RWPE2 (cell line): ENCODE data around the gene GMDS.

ENCODE experiments used
- ATAC-seq: fragments of 200-7000 bp; cut with Tn5 transposase; 3 replicates; pipeline ENCODE4 v1.9.1; 2021; ENCODE audit warnings: low read depth
- DNase-seq: peaks from one replicate; pipeline ENCODE4 v3.0.0-alpha.2; 2020; ENCODE audit warnings: low spot score
- H3K27ac ChIP-seq: fragments of 450-650 bp; 2 replicates; pipeline ENCODE4 v1.5.1; 2017; ENCODE audit warnings: mild to moderate bottlenecking; ENCODE audit not compliant: poor library complexity, severe bottlenecking
- H3K27me3 ChIP-seq: fragments of 250-450 bp; sonication (Bioruptor Pico); 2 replicates; pipeline ENCODE4 v1.5.1; 2021; ENCODE audit warnings: mild to moderate bottlenecking, moderate library complexity; ENCODE audit not compliant: insufficient read depth, poor library complexity, severe bottlenecking
- H3K36me3 ChIP-seq: fragments of 250-450 bp; sonication (Bioruptor Pico); 2 replicates; pipeline ENCODE4 v1.5.1; 2020; ENCODE audit warnings: low read depth, mild to moderate bottlenecking, moderate library complexity
- H3K4me1 ChIP-seq: fragments of 250-450 bp; sonication (Bioruptor Pico); 2 replicates; pipeline ENCODE4 v1.5.1; 2021; ENCODE audit warnings: mild to moderate bottlenecking, moderate library complexity; ENCODE audit not compliant: insufficient read depth, poor library complexity, severe bottlenecking
- H3K4me3 ChIP-seq: fragments of 250-450 bp; sonication (Bioruptor Pico); 2 replicates; pipeline ENCODE4 v1.5.1; 2021; ENCODE audit warnings: mild to moderate bottlenecking, moderate library complexity; ENCODE audit not compliant: severe bottlenecking
- H3K9me3 ChIP-seq: fragments of 250-450 bp; sonication (Bioruptor Pico); 2 replicates; pipeline ENCODE4 v1.5.1; 2021; ENCODE audit warnings: mild to moderate bottlenecking, moderate library complexity; ENCODE audit not compliant: severe bottlenecking
- TF ChIP-seq, protein P1 (sequence below): fragments of 450-650 bp; IDR thresholded peaks from one replicate; pipeline ENCODE4 v1.5.1; 2017; ENCODE audit warnings: mild to moderate bottlenecking, moderate library complexity; ENCODE audit not compliant: poor library complexity, severe bottlenecking

GMDS gene

DNA sequence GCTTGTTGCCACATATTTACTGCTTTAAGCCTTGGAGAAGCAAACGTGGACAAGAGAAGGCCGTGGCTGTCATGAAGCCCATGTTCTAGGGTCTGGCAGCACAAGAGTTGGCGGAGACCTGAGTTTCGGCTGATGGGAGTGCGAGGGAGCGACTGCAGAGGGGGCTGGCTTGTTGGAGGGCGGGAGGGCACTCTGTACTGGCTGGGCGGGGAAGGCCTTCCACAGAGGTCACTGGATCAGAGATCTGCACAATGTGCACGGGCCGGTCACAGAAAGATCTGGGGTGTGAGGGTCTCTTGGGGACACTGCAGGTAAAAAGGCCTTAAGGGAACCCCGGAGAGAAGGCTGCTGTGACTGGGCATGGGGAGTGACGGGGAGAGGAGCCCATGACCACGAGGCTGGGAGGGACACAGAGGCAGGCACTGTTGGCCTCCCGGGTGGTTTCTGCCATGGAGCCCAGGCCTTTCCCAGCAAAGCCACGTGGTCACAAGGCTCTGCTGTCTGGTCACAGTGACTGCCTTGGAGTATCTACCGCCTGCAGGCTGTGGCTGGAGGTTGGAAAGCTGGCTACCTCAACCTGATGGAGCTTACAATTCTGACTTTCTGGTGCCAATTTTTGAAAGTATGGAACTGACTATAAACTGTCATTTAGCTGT is 611.9 kb downstream of the GMDS start:
- ATAC-seq, result no peak
- TF ChIP-seq, protein P1, sequence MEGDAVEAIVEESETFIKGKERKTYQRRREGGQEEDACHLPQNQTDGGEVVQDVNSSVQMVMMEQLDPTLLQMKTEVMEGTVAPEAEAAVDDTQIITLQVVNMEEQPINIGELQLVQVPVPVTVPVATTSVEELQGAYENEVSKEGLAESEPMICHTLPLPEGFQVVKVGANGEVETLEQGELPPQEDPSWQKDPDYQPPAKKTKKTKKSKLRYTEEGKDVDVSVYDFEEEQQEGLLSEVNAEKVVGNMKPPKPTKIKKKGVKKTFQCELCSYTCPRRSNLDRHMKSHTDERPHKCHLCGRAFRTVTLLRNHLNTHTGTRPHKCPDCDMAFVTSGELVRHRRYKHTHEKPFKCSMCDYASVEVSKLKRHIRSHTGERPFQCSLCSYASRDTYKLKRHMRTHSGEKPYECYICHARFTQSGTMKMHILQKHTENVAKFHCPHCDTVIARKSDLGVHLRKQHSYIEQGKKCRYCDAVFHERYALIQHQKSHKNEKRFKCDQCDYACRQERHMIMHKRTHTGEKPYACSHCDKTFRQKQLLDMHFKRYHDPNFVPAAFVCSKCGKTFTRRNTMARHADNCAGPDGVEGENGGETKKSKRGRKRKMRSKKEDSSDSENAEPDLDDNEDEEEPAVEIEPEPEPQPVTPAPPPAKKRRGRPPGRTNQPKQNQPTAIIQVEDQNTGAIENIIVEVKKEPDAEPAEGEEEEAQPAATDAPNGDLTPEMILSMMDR, result no peak
- H3K27ac ChIP-seq, result no peak overlapping the region
- peaks cover 8% of the 10 kb centered on the region for H3K4me1 ChIP-seq
- no peaks in the 10 kb centered on the region for H3K27me3 ChIP-seq
- H3K36me3 ChIP-seq, result no peaks in the 10 kb centered on the region
- no peaks in the 10 kb centered on the region for H3K9me3 ChIP-seq
- DNase-seq, result no peak
- no peak overlapping the region for H3K4me3 ChIP-seq

DNA sequence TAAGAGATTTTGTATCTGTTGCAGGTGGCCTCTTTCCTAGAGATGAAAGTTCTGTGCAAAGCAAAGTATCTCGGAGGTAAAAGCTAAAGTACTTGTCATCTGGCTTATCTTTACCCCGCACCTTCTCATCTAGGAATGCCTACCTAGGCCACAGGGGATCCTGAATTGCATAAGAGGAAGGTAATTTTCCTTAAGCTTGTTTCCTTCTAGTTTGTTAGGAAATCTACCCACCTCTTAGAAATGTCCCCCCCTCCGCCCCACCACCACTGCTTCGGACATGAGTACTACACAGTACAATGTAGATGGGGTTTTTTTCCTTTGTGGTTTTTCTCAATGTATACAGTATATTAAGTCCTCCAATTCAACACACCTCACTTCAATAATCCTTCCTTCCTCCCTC is 614.2 kb downstream of the GMDS start:
- Histone ChIP-seq H3K4me3 (no peak overlapping the region), H3K36me3 (no peaks in the 10 kb centered on the region), H3K4me1 (no peaks in the 10 kb centered on the region), H3K9me3 (no peaks in the 10 kb centered on the region), H3K27ac (no peak overlapping the region), H3K27me3 (no peaks in the 10 kb centered on the region)
- ATAC-seq, result no peak
- TF ChIP-seq, protein P1, result no peak
- DNase-seq, result no peak

DNA sequence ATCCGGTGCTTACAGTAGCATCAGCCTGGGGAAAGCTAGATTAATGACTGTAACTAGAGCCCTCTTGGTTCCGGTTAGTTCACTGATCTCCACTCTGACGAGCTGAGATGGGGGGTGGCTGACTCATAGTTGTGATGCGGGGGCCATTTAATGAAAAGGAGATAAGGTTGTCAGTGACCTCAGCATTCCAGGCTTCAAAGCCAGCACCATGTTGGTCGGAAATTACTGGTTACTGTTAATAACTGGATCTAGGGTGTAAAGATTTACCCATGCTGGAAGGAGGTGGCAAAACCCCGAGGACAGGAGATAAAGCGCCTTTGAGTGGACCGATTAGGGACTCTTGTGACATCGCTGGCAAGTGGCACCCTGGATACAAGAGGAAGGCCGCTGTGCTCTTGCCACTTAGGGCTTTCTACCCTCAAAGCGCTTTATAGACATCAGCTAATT is 614.6 kb downstream of the GMDS start:
- DNase-seq (no peak), ATAC-seq (no peak)
- H3K4me3 ChIP-seq, result no peak overlapping the region
- H3K27me3 ChIP-seq, result no peaks in the 10 kb centered on the region
- no peaks in the 10 kb centered on the region for H3K4me1 ChIP-seq
- TF ChIP-seq, protein P1, result no peak
- no peaks in the 10 kb centered on the region for H3K36me3 ChIP-seq
- no peak overlapping the region for H3K27ac ChIP-seq
- no peaks in the 10 kb centered on the region for H3K9me3 ChIP-seq

DNA sequence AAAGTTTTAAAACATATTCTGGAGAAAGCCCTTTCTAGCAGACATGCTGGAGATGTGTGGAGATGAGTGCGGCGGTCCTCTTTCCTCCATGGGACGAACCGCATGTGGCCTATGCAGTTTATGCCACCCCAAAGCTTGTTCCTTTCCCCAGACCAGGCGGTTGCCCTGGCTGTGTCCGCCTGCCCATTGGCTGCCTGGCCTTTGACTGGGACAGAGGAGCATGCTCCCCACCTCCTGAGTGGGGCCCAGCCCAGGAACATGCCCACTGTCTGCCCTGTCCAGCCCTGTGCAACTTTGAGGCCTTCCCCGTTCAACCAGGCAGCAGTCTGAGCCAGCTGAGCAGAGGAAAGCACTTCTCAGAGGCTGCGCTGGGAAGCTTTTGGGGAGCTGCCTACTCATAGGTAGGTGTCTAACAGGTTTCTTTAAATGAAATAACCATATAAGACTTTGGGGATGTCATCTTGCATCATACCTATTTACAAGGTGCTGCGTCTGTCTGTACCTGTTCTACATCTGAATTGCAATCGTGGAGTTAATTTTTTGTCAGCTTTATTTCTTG is 615.1 kb downstream of the GMDS start:
- no peak overlapping the region for H3K27ac ChIP-seq
- no peaks in the 10 kb centered on the region for H3K27me3 ChIP-seq
- H3K9me3 ChIP-seq, result no peaks in the 10 kb centered on the region
- no peak overlapping the region for H3K4me3 ChIP-seq
- no peaks in the 10 kb centered on the region for H3K4me1 ChIP-seq
- DNase-seq (no peak), ATAC-seq (no peak)
- no peaks in the 10 kb centered on the region for H3K36me3 ChIP-seq
- TF ChIP-seq, protein P1, result no peak

DNA sequence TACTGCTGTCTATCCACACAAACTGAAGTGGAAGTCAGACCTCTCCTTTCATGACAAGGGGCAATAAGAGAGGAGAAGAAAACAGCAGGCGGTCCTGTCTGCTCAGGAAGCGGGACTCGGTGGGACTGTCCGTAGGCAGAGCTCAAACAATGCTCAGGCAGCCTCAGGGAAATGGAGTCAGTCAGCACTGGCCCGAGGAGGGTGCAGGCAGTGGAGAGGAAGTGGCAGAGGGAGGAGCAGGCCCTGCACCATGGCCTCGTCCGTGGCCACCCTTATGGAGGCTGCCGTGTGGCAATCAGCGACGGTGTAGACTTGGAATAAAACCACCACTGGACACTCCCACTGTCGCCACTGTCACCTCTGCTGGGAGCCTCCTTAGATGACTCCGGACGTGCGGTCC is 616.1 kb downstream of the GMDS start:
- no peak overlapping the region for H3K4me3 ChIP-seq
- H3K27me3 ChIP-seq, result no peaks in the 10 kb centered on the region
- no peaks in the 10 kb centered on the region for H3K4me1 ChIP-seq
- H3K36me3 ChIP-seq, result no peaks in the 10 kb centered on the region
- no peak overlapping the region for H3K27ac ChIP-seq
- DNase-seq (no peak), ATAC-seq (no peak)
- no peaks in the 10 kb centered on the region for H3K9me3 ChIP-seq
- TF ChIP-seq, protein P1, result no peak
